T47D (cell line): ENCODE measurements around the gene MND1.
A peak's percentile ranks its signal among the peaks of the same experiment; 100 is the strongest.

ENCODE experiments used
- DNase-seq, 2 experiments: peaks; one replicate each; pipeline versions ENCODE4 v3.0.0 to v3.0.0-alpha.2; 2011 to 2012; ENCODE audit warnings: low read depth in 1 of 2, low spot score in 1 of 2
- JUND ChIP-seq: IDR thresholded peaks from 2 replicates; pipeline ENCODE4 v1.6.1; 2012; ENCODE audit warnings: low read depth
- in situ Hi-C: cut with HindIII; loops from 2 replicates; pipeline ENCODE4 v1.10.0; 2016; ENCODE audit warnings: low sequenced_read_pairs, low pct_unique_long_range_greater_than_20kb

MND1 gene

DNA sequence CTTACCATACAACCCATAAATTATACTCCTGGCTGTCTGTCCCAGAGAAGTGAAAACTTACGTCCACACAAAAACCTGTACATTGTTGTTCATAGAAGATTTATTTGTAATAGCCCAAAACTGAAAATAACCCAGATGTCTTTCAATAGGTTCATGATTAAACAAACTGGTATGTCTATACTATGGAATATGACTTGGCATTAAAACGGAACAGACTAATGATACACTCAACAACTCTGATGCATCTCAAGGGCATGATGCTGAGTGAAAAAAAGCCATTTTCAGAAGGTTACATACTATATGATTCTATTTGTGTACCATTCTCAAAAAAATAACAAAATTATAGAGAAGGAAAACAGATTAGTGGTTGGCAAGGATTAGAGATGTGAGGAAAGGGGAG lies 11.6 kb upstream of the MND1 start:
- TF ChIP-seq JUND: no peak
- DNase-seq: no peak
- in situ Hi-C loops: no loop called here

GRCh38 chr4:153333874-153334273 lies 10.6 kb upstream of the MND1 start:
- in situ Hi-C loops: no loop called here
- TF ChIP-seq JUND: no peak
- DNase-seq: no peak

DNA sequence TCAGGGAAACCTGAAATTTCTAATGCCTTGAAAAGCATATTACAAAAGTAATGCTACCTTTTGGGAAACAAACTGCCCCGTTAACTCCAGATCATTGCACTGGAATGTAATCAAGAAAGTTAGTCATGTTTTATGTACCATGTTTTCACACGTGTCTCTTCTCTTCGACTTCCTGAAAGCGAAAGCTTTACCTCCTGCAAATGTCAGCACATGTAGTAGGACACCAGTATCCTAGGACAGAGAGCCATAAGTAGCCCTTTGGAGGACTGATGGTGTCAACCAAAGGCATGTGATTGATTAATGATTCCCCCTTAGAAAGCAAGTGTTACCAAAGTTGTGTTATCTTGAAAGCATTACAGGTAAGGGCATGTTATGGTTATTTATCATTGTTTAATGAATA lies 8.8 kb upstream of the MND1 start:
- TF ChIP-seq JUND: no peak
- in situ Hi-C loops: no loop called here
- DNase-seq: no peak

- no peak for TF ChIP-seq JUND
- in situ Hi-C loops: no loop called here
- DNase-seq: no peak
These were observed 6.8 kb upstream of the MND1 start for GRCh38 chr4:153337686-153338085.

DNA sequence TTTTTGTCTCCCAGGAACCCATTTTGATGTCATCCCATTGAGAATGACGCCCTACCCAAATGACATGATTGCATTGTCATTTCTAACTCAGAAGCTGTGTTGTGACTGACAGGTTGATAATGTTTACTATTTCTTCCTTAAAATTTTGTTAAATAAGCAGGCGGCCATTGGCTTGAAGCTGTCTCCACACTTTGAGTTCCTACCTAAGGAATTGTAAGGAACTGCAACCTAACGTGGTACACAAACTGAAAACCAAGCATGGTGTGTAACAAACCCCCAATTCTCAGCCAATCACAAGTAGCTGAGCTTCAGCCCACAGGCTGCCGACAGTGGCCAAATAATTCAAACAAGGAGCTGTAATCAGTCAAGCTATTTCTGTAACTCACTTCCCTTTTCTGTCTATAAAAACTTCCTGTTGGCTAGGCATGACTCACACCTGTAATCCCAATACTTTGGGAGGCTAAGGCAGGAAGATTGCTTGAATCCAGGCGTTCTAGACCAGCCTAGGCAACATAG lies 2.9 kb upstream of the MND1 start:
- in situ Hi-C loops: no loop called here
- no peak for DNase-seq
- no peak for TF ChIP-seq JUND

DNA sequence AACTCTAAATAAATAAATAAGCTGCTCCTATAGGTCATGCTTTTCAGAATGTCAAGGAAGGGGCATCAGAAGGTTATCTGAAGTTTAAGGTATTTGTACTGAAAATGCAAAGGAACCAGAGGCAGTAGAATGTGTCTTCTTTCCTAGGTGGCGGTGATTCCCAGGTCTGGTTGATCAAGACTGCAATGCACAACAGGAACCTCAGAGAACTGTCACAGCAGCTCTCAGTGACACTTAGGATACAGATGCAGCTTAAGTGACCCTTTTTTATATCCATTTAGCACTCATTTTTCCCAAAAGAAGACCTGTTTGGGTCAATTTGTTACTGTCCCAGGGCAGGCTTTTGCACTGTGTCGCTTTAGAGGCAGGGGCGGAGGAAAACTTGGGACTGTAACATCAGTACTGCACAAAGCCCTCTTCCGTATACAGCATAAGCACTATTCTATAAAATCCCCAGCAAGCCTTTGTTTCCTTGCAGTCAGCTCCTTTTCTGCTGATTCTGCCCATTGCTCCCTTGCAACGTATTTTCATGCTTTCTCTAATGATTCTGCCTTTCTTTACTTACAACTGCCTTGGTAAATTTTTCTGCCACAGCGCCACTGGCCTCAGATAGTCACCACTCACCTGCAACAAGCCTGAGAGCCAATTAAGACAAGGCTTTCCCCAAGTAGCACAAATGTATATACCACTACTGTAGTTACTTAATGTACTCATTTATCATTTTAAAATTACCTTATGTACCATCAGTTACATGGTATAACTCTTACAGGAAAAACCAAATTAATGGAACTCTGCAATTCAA lies 1.5 kb upstream of the MND1 start:
- in situ Hi-C loops: no loop called here
- DNase-seq: no peak
- TF ChIP-seq JUND: no peak

- peak; percentile 18 to 42 for DNase-seq
- in situ Hi-C loops: no loop called here
- TF ChIP-seq JUND: no peak
These were observed 809 bp downstream of the MND1 start for GRCh38 chr4:153345012-153345981.

GRCh38 chr4:153346031-153346430 lies 1.5 kb downstream of the MND1 start:
- no peak for TF ChIP-seq JUND
- no peak for DNase-seq
- in situ Hi-C loops: no loop called here

DNA sequence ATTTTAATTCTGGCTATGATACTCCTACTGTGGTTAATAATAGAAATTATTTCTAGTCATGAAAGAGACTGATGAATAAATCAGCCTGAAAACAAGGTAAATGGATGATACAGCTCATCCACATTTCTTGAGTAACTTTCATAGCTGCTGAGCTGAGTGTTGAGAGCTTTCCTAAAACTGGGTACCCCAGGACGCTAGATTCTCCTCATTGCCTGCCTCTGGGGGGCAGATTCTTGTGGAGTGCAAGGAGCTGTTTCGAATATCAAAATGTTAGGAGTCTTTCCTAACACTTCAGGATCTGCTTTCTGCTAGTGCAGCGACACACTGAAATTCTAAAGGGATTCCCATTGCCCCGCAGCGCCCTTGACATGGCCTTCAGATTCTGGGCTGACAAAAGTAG lies 2.1 kb downstream of the MND1 start:
- DNase-seq: no peak
- no peak for TF ChIP-seq JUND
- in situ Hi-C loops: no loop called here

GRCh38 chr4:153347117-153347516 lies 2.6 kb downstream of the MND1 start:
- DNase-seq: no peak
- no peak for TF ChIP-seq JUND
- in situ Hi-C loops: no loop called here

GRCh38 chr4:153348006-153348405 lies 3.5 kb downstream of the MND1 start:
- DNase-seq: no peak
- in situ Hi-C loops: no loop called here
- TF ChIP-seq JUND: no peak

GRCh38 chr4:153349206-153349805 lies 4.8 kb downstream of the MND1 start:
- in situ Hi-C loops: no loop called here
- no peak for TF ChIP-seq JUND

GRCh38 chr4:153362184-153362583 lies 17.7 kb downstream of the MND1 start:
- in situ Hi-C loops: no loop called here
- no peak for TF ChIP-seq JUND
- no peak for DNase-seq

More at GRCh38 chr4:153349206-153349805, 4.8 kb downstream of the MND1 start:
- DNase-seq: no peak
